Activated naive CD8-positive, alpha-beta T cell treated with anti-CD3 and anti-CD28 coated beads, Interleukin-2, amount 10 ng/mL, durations not matched to agents 7 days and 5 days (primary cell): ENCODE data around the gene CALN1. TPM values are rescaled to one million over a fixed set of nuclear protein-coding genes. Genes with fewer than 3 reads are reported as not detected.
"Not testable (repeated sequence)": the region's sequence is repeated elsewhere in the genome, so short reads cannot be mapped to it uniquely, and the experiment has no call there.

Source experiments
- ATAC-seq: fragments of 150-1000 bp; cut with Tn5 transposase; one replicate; pipeline ENCODE4 v1.10.0; 2021; ENCODE audit warnings: low read depth, moderate library complexity
- POLR2A ChIA-PET: fragments of 350-600 bp; sonication (Branson Sonifier 250); formaldehyde crosslinking; loops from one replicate; lab custom pipeline; 2021; ENCODE audit warnings: antibody characterized with exemption; lab: Charles Lee
- DNase-seq: peaks from one replicate; pipeline ENCODE4 v3.0.0; 2021
- H3K27ac Mint-ChIP-seq: one replicate; pipeline ENCODE4 v1.8.0; 2022; ENCODE audit warnings: mild to moderate bottlenecking, mixed read lengths
- H3K27me3 Mint-ChIP-seq: one replicate; pipeline ENCODE4 v1.8.0; 2022; ENCODE audit warnings: mild to moderate bottlenecking, moderate library complexity, mixed read lengths
- H3K36me3 Mint-ChIP-seq: one replicate; pipeline ENCODE4 v1.8.0; 2021; ENCODE audit warnings: mild to moderate bottlenecking, mixed read lengths
- H3K4me1 Mint-ChIP-seq: one replicate; pipeline ENCODE4 v1.8.0; 2021; ENCODE audit warnings: mixed read lengths
- H3K4me3 Mint-ChIP-seq: one replicate; pipeline ENCODE4 v1.8.0; 2022; ENCODE audit warnings: mild to moderate bottlenecking, moderate library complexity, mixed read lengths
- H3K9me3 Mint-ChIP-seq: one replicate; pipeline ENCODE4 v1.8.0; 2021; ENCODE audit warnings: mixed read lengths
- total RNA-seq, 2 experiments: library from RNA; stranded (reverse); gene quantifications; one replicate each; pipeline ENCODE4 v1.2.3, GENCODE V29; 2021

CALN1 gene
- total RNA-seq, 2 experiments from 2014 or later, result not detected

- Mint-ChIP-seq H3K27ac (no peak overlapping the region), H3K9me3 (peaks cover 14% of the 10 kb centered on the region), H3K4me3 (no peak overlapping the region), H3K27me3 (no peaks in the 10 kb centered on the region), H3K4me1 (no peaks in the 10 kb centered on the region), H3K36me3 (no peaks in the 10 kb centered on the region)
- POLR2A ChIA-PET, result no interaction called here
- ATAC-seq (no peak), DNase-seq (no peak)
Measured at GRCh38 chr7:72213769-72214168, 198.4 kb downstream of the CALN1 start.

GRCh38 chr7:72213081-72213480 lies 199.1 kb downstream of the CALN1 start:
- no peak for ATAC-seq
- Mint-ChIP-seq H3K4me3 (no peak overlapping the region), H3K27ac (no peak overlapping the region), H3K4me1 (no peaks in the 10 kb centered on the region), H3K36me3 (no peaks in the 10 kb centered on the region), H3K9me3 (peaks cover 10% of the 10 kb centered on the region), H3K27me3 (no peaks in the 10 kb centered on the region)
- no peak for DNase-seq
- POLR2A ChIA-PET, result no interaction called here

GRCh38 chr7:72211175-72211574 lies 201.0 kb downstream of the CALN1 start:
- DNase-seq (no peak), ATAC-seq (no peak)
- Mint-ChIP-seq H3K4me1 (no peaks in the 10 kb centered on the region), H3K27me3 (no peaks in the 10 kb centered on the region), H3K9me3 (peaks cover 6% of the 10 kb centered on the region), H3K36me3 (no peaks in the 10 kb centered on the region), H3K27ac (no peak overlapping the region), H3K4me3 (no peak overlapping the region)
- POLR2A ChIA-PET, result no interaction called here

- H3K36me3 Mint-ChIP-seq, POLR2A ChIA-PET: not testable (repeated sequence)
Measured at GRCh38 chr7:72209006-72209405, 203.1 kb downstream of the CALN1 start.

GRCh38 chr7:72196176-72196575 lies 216.0 kb downstream of the CALN1 start:
- Mint-ChIP-seq H3K27ac (no peak overlapping the region), H3K9me3 (peaks cover 2% of the 10 kb centered on the region), H3K4me1 (no peaks in the 10 kb centered on the region), H3K36me3 (no peaks in the 10 kb centered on the region), H3K27me3 (no peaks in the 10 kb centered on the region), H3K4me3 (no peak overlapping the region)
- no peak for ATAC-seq
- POLR2A ChIA-PET, result interaction anchor here (0.8 kb wide), 1 partner anchor 133 kb away, joined by 6 read pairs; no protein-coding TSS in a partner anchor
- DNase-seq, result no peak

More at GRCh38 chr7:72209006-72209405, 203.1 kb downstream of the CALN1 start:
- H3K27me3 Mint-ChIP-seq, H3K4me1 Mint-ChIP-seq, H3K27ac Mint-ChIP-seq, H3K9me3 Mint-ChIP-seq, DNase-seq, H3K4me3 Mint-ChIP-seq, ATAC-seq: not testable (repeated sequence)

- Mint-ChIP-seq H3K36me3 (no peaks in the 10 kb centered on the region), H3K4me1 (no peaks in the 10 kb centered on the region), H3K4me3 (no peak overlapping the region), H3K27ac (no peak overlapping the region), H3K27me3 (no peaks in the 10 kb centered on the region), H3K9me3 (peaks cover 8% of the 10 kb centered on the region)
- DNase-seq, result no peak
- no peak for ATAC-seq
- POLR2A ChIA-PET, result no interaction called here
Measured at GRCh38 chr7:72190919-72191318, 221.2 kb downstream of the CALN1 start.

- ATAC-seq (no peak), DNase-seq (no peak)
- H3K36me3 Mint-ChIP-seq, result no peaks in the 10 kb centered on the region
- no peak overlapping the region for H3K27ac Mint-ChIP-seq
- peaks cover 8% of the 10 kb centered on the region for H3K9me3 Mint-ChIP-seq
- H3K4me1 Mint-ChIP-seq, result no peaks in the 10 kb centered on the region
- H3K4me3 Mint-ChIP-seq, result no peak overlapping the region
- POLR2A ChIA-PET, result no interaction called here
- no peaks in the 10 kb centered on the region for H3K27me3 Mint-ChIP-seq
Measured at GRCh38 chr7:72190146-72190545, 222.0 kb downstream of the CALN1 start.

GRCh38 chr7:72187179-72187578 lies 225.0 kb downstream of the CALN1 start:
- Mint-ChIP-seq H3K27ac (no peak overlapping the region), H3K9me3 (peaks cover 12% of the 10 kb centered on the region), H3K4me3 (no peak overlapping the region), H3K4me1 (no peaks in the 10 kb centered on the region), H3K36me3 (no peaks in the 10 kb centered on the region), H3K27me3 (no peaks in the 10 kb centered on the region)
- POLR2A ChIA-PET, result no interaction called here
- ATAC-seq (no peak), DNase-seq (no peak)

- H3K36me3 Mint-ChIP-seq, result no peaks in the 10 kb centered on the region
- POLR2A ChIA-PET, result no interaction called here
- no peak for DNase-seq
- no peaks in the 10 kb centered on the region for H3K4me1 Mint-ChIP-seq
- H3K9me3 Mint-ChIP-seq, result peaks cover 14% of the 10 kb centered on the region
- no peak for ATAC-seq
- H3K27me3 Mint-ChIP-seq, result no peaks in the 10 kb centered on the region
- no peak overlapping the region for H3K4me3 Mint-ChIP-seq
- H3K27ac Mint-ChIP-seq, result no peak overlapping the region
Measured at GRCh38 chr7:72183835-72184234, 228.3 kb downstream of the CALN1 start.

- no peaks in the 10 kb centered on the region for H3K27me3 Mint-ChIP-seq
- no peak overlapping the region for H3K27ac Mint-ChIP-seq
- ATAC-seq (no peak), DNase-seq (no peak)
- POLR2A ChIA-PET, result no interaction called here
- no peaks in the 10 kb centered on the region for H3K4me1 Mint-ChIP-seq
- H3K36me3 Mint-ChIP-seq, result no peaks in the 10 kb centered on the region
- no peak overlapping the region for H3K4me3 Mint-ChIP-seq
- peaks cover 10% of the 10 kb centered on the region for H3K9me3 Mint-ChIP-seq
Measured at GRCh38 chr7:72182036-72182435, 230.1 kb downstream of the CALN1 start.

- no peak for DNase-seq
- POLR2A ChIA-PET, result no interaction called here
- no peaks in the 10 kb centered on the region for H3K36me3 Mint-ChIP-seq
- no peaks in the 10 kb centered on the region for H3K4me1 Mint-ChIP-seq
- H3K9me3 Mint-ChIP-seq, result peaks cover 4% of the 10 kb centered on the region
- H3K27ac Mint-ChIP-seq, result no peak overlapping the region
- ATAC-seq, result no peak
- H3K4me3 Mint-ChIP-seq, result no peak overlapping the region
- no peaks in the 10 kb centered on the region for H3K27me3 Mint-ChIP-seq
Measured at GRCh38 chr7:72176875-72177274, 235.3 kb downstream of the CALN1 start.

- no peaks in the 10 kb centered on the region for H3K27me3 Mint-ChIP-seq
- no peak overlapping the region for H3K27ac Mint-ChIP-seq
- ATAC-seq (no peak), DNase-seq (no peak)
- no peak overlapping the region for H3K4me3 Mint-ChIP-seq
- POLR2A ChIA-PET, result no interaction called here
- no peaks in the 10 kb centered on the region for H3K36me3 Mint-ChIP-seq
- peaks cover 2% of the 10 kb centered on the region for H3K9me3 Mint-ChIP-seq
- no peaks in the 10 kb centered on the region for H3K4me1 Mint-ChIP-seq
Measured at GRCh38 chr7:72170475-72170874, 241.7 kb downstream of the CALN1 start.

GRCh38 chr7:72163271-72163670 lies 248.9 kb downstream of the CALN1 start:
- no peak for ATAC-seq
- peaks cover 6% of the 10 kb centered on the region for H3K9me3 Mint-ChIP-seq
- no peaks in the 10 kb centered on the region for H3K27me3 Mint-ChIP-seq
- no peaks in the 10 kb centered on the region for H3K4me1 Mint-ChIP-seq
- no peak overlapping the region for H3K27ac Mint-ChIP-seq
- no peak overlapping the region for H3K4me3 Mint-ChIP-seq
- no peak for DNase-seq
- POLR2A ChIA-PET, result no interaction called here
- no peaks in the 10 kb centered on the region for H3K36me3 Mint-ChIP-seq

GRCh38 chr7:72161534-72161933 lies 250.6 kb downstream of the CALN1 start:
- H3K36me3 Mint-ChIP-seq, result no peaks in the 10 kb centered on the region
- H3K27ac Mint-ChIP-seq, result no peak overlapping the region
- POLR2A ChIA-PET, result no interaction called here
- DNase-seq (no peak), ATAC-seq (no peak)
- peaks cover 6% of the 10 kb centered on the region for H3K9me3 Mint-ChIP-seq
- no peaks in the 10 kb centered on the region for H3K4me1 Mint-ChIP-seq
- H3K4me3 Mint-ChIP-seq, result no peak overlapping the region
- no peaks in the 10 kb centered on the region for H3K27me3 Mint-ChIP-seq

- POLR2A ChIA-PET, result no interaction called here
- H3K36me3 Mint-ChIP-seq, result no peaks in the 10 kb centered on the region
- H3K27me3 Mint-ChIP-seq, result no peaks in the 10 kb centered on the region
- ATAC-seq, result no peak
- DNase-seq, result no peak
- H3K4me3 Mint-ChIP-seq, result no peak overlapping the region
- H3K4me1 Mint-ChIP-seq, result no peaks in the 10 kb centered on the region
- peaks cover 6% of the 10 kb centered on the region for H3K9me3 Mint-ChIP-seq
- H3K27ac Mint-ChIP-seq, result no peak overlapping the region
Measured at GRCh38 chr7:72159911-72160310, 252.2 kb downstream of the CALN1 start.
